HepG2 (cell line): ENCODE measurements around the gene SLC22A4. TPM values are rescaled to one million over a fixed set of nuclear protein-coding genes. Genes with fewer than 3 reads are reported as not detected.

Experiments used
- ATAC-seq: fragments of 200-7000 bp; cut with Tn5 transposase; 3 replicates; pipeline ENCODE4 v1.9.1; 2020; ENCODE audit warnings: mild to moderate bottlenecking, moderate library complexity
- BruUV-seq: library from RNA; stranded (reverse); fragments of 400-500 nt; replicated peaks from 2 replicates; lab custom pipeline; 2021; lab: Mats Ljungman, UMichigan
- CTCF ChIA-PET: fragments of 300-600 bp; formaldehyde crosslinking; extraction: SDS; loops from one replicate; lab custom pipeline; 2021; ENCODE audit warnings: low total read pairs, inconsistent platforms, low intra/inter-chr PET ratio; lab: Yijun Ruan, JAX
- POLR2A ChIA-PET: fragments of 350-600 bp; sonication (Branson Sonifier 250); formaldehyde crosslinking; loops from one replicate; lab custom pipeline; 2020; ENCODE audit warnings: antibody characterized with exemption, inconsistent platforms; lab: Yijun Ruan, JAX
- DNase-seq: peaks from one replicate; pipeline ENCODE4 v3.0.0-alpha.2; 2015; ENCODE audit warnings: low spot score
- FAIRE-seq: peaks from 3 replicates; lab custom pipeline; 2011; peaks lifted over from hg19 to GRCh38; lab: Jason Lieb, UNC
- H2AFZ ChIP-seq: one replicate; pipeline ENCODE4 v1.6.1; 2011; ENCODE audit warnings: low read length, inconsistent platforms
- H3K27ac ChIP-seq: fragments of 300-600 bp; 3 replicates; pipeline ENCODE4 v1.8.0; 2011; ENCODE audit warnings: mixed run types, mild to moderate bottlenecking, mixed read lengths, low read length, inconsistent platforms; ENCODE audit not compliant: insufficient read depth; ENCODE audit errors: extremely low read length
- H3K27me3 ChIP-seq, 2 experiments: fragments of 200-600 bp in 1 of 2; 2 replicates in 1 of 2; 3 replicates in 1 of 2; pipeline versions ENCODE4 v1.6.0 to v1.8.0; 2011; ENCODE audit warnings: low read length in 2 of 2, mild to moderate bottlenecking in 2 of 2, moderate library complexity in 2 of 2, inconsistent platforms in 1 of 2; ENCODE audit not compliant: insufficient read depth in 2 of 2, control insufficient read depth in 1 of 2
- H3K36me3 ChIP-seq, 2 experiments: fragments of 200-600 bp in 1 of 2; replicated peaks in 1 of 2; 2 replicates in 1 of 2; 3 replicates in 1 of 2; pipeline versions ENCODE4 v1.5.1 to v1.8.0; 2011; ENCODE audit warnings: low read length in 2 of 2, inconsistent platforms in 1 of 2; ENCODE audit not compliant: insufficient read depth in 2 of 2, control insufficient read depth in 1 of 2
- H3K4me1 ChIP-seq: 2 replicates; pipeline ENCODE4 v1.5.1; 2012; ENCODE audit warnings: low read length, inconsistent platforms; ENCODE audit not compliant: insufficient read depth
- H3K4me2 ChIP-seq: 2 replicates; pipeline ENCODE4 v1.6.0; 2011; ENCODE audit warnings: low read depth, low read length, inconsistent platforms
- H3K4me3 ChIP-seq, 3 experiments: fragments of 200-600 bp in 1 of 3; sonication (generic), shearing (Covaris generic) in 1 of 3; replicated peaks in 1 of 3; 2 replicates each; pipeline ENCODE4 v1.5.1; 2011 to 2016; ENCODE audit warnings: low read length in 3 of 3, inconsistent platforms in 2 of 3, low read depth in 2 of 3, mild to moderate bottlenecking in 2 of 3, control low read depth in 1 of 3, mixed read lengths in 1 of 3; ENCODE audit not compliant: insufficient read depth in 1 of 3
- H3K79me2 ChIP-seq: one replicate; pipeline ENCODE4 v1.6.1; 2011; ENCODE audit warnings: low read length, inconsistent platforms; ENCODE audit not compliant: insufficient read depth
- H3K9ac ChIP-seq: 2 replicates; pipeline ENCODE4 v1.6.0; 2011; ENCODE audit warnings: mild to moderate bottlenecking, low read depth, low read length, inconsistent platforms; ENCODE audit not compliant: insufficient read depth
- H3K9me3 ChIP-seq: 2 replicates; pipeline ENCODE4 v1.5.1; 2012; ENCODE audit warnings: mild to moderate bottlenecking, low read length
- H4K20me1 ChIP-seq: 2 replicates; pipeline ENCODE4 v1.6.0; 2011; ENCODE audit warnings: inconsistent platforms, mild to moderate bottlenecking, low read length, moderate library complexity; ENCODE audit not compliant: insufficient read depth
- CCAR2 ChIP-seq: fragments of 200-400 bp; formaldehyde crosslinking; optimal IDR thresholded peaks from 2 replicates; pipeline ENCODE3; 2018; ENCODE audit warnings: low read depth, mild to moderate bottlenecking, low read length, moderate library complexity
- MBD4 ChIP-seq: IDR thresholded peaks from 2 replicates; pipeline ENCODE4 v1.6.1; 2012; ENCODE audit warnings: low read length, inconsistent platforms, borderline replicate concordance
- SPEN ChIP-seq: sonication (generic); formaldehyde crosslinking; IDR thresholded peaks from 2 replicates; pipeline ENCODE4 v1.5.1; 2020; ENCODE audit warnings: low read depth, mild to moderate bottlenecking, missing genetic modification reagents
- ZNF253 ChIP-seq: sonication (generic); formaldehyde crosslinking; IDR thresholded peaks from 2 replicates; pipeline ENCODE4 v1.8.0; 2022; ENCODE audit warnings: mild to moderate bottlenecking, missing genetic modification reagents, borderline replicate concordance
- ZNF326 ChIP-seq: sonication (generic); formaldehyde crosslinking; IDR thresholded peaks from 2 replicates; pipeline ENCODE4 v1.4.0; 2020; ENCODE audit warnings: missing genetic modification reagents, borderline replicate concordance
- ZNF431 ChIP-seq: sonication (generic); formaldehyde crosslinking; IDR thresholded peaks from 2 replicates; pipeline ENCODE4 v1.9.0; 2022; ENCODE audit warnings: missing genetic modification reagents, low read depth, mild to moderate bottlenecking, borderline replicate concordance
- ZNF441 ChIP-seq: sonication (generic); formaldehyde crosslinking; IDR thresholded peaks from 2 replicates; pipeline ENCODE4 v1.7.0; 2021; ENCODE audit warnings: missing genetic modification reagents, borderline replicate concordance
- ZNF737 ChIP-seq: sonication (generic); formaldehyde crosslinking; IDR thresholded peaks from 2 replicates; pipeline ENCODE4 v1.5.0; 2020; ENCODE audit warnings: missing genetic modification reagents, mild to moderate bottlenecking, borderline replicate concordance
- WGBS: methylation state at CpG from one replicate; pipeline ENCODE4 v1.1.6; 2017; ENCODE audit warnings: low lambda C conversion rate; 5-methylcytosine and 5-hydroxymethylcytosine counted together
- in situ Hi-C: cut with HindIII; loops from 2 replicates; pipeline ENCODE4 v1.10.0; 2017; ENCODE audit warnings: low pct_unique_long_range_greater_than_20kb; ENCODE audit not compliant: extremely low pct_ligation_motif_present
- intact Hi-C: fragments of 100-400 bp; cut with micrococcal nuclease; formaldehyde crosslinking; loops from one replicate; pipeline ENCODE4 v1.10.0; 2022; ENCODE audit not compliant: unreplicated experiment
- polyA plus RNA-seq, 8 experiments: library from polyadenylated mRNA; depleted of rRNA in 3 of 8; stranded (reverse) in 7 of 8; unstranded in 1 of 8; fragments of >200 nt; fragmentation: Illumina TruSeq in 4 of 8; extraction: Trizol in 4 of 8; gene quantifications; 2 replicates each; pipeline versions ENCODE4 v1.2.1 to v1.2.3, GENCODE V29; 2011 to 2016; ENCODE audit warnings: low read depth in 4 of 8, missing spikeins in 1 of 8, mixed read lengths in 1 of 8; ENCODE audit not compliant: insufficient read depth in 1 of 8
- total RNA-seq, 5 experiments: library from RNA; depleted of rRNA; stranded (reverse); fragments of >200 nt; fragmentation: Illumina TruSeq; extraction: Trizol; gene quantifications; 2 replicates each; pipeline ENCODE4 v1.2.3, GENCODE V29; 2016; ENCODE audit warnings: low read depth in 1 of 5
- TF ChIP-seq, protein P1 (sequence below): sonication (generic); formaldehyde crosslinking; conservative IDR thresholded peaks from 2 replicates; pipeline ENCODE4 v1.4.0; 2020; ENCODE audit warnings: mild to moderate bottlenecking, missing genetic modification reagents, moderate library complexity
- TF ChIP-seq, protein P2 (sequence below): sonication (generic); formaldehyde crosslinking; IDR thresholded peaks from 2 replicates; pipeline ENCODE4 v1.4.0; 2020; ENCODE audit warnings: mild to moderate bottlenecking, missing genetic modification reagents, borderline replicate concordance
- TF ChIP-seq, protein P3 (sequence below), 2 experiments: fragments of 450-650 bp in 1 of 2; sonication (generic) in 1 of 2; formaldehyde crosslinking; IDR thresholded peaks; 2 replicates each; pipeline versions ENCODE4 v1.5.0 to v1.8.0; 2020 to 2022; ENCODE audit warnings: mild to moderate bottlenecking in 1 of 2, missing genetic modification reagents in 1 of 2

The SLC22A4 gene
- total and polyA plus RNA-seq, 2 of the 13 experiments (the other 11 are each of a cell fraction or from before 2014, with no cell fraction given): 0.33 to 0.62 TPM

DNA sequence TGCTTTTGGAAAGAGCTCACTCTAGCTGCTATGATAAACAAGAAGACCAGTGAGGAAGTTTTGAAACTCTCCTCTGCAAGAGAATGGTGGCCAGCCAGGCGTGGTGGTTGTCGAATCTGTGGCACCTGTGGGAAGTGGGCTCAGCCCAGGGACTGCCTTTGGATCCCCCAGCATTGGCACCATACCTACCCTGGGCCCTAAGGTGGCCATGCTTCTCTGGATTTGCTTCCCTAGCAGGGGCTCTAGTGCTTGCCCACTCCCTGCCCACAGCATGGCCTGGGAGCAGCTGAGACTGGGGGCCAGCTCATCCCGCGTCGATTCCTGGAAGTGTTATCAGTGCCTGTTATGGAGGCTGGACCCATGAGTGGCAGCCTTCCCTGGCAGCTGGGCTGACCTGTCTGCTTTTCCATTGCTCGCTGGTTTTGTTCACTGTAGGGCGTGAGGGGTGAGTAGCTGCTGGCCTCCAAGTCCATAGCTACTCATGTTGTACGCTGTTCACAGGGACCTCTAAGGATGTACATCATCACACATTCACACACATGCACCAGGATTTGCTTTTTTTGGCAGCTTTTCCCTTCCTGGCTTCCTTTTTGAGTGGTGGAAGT, 2.3 kb downstream of the SLC22A4 start:
- H3K27ac ChIP-seq: no peak overlapping the region
- whole genome bisulfite sequencing: 80% methylated on average over 5 of the region's 8 CpGs
- CTCF ChIA-PET: no interaction called here

DNA sequence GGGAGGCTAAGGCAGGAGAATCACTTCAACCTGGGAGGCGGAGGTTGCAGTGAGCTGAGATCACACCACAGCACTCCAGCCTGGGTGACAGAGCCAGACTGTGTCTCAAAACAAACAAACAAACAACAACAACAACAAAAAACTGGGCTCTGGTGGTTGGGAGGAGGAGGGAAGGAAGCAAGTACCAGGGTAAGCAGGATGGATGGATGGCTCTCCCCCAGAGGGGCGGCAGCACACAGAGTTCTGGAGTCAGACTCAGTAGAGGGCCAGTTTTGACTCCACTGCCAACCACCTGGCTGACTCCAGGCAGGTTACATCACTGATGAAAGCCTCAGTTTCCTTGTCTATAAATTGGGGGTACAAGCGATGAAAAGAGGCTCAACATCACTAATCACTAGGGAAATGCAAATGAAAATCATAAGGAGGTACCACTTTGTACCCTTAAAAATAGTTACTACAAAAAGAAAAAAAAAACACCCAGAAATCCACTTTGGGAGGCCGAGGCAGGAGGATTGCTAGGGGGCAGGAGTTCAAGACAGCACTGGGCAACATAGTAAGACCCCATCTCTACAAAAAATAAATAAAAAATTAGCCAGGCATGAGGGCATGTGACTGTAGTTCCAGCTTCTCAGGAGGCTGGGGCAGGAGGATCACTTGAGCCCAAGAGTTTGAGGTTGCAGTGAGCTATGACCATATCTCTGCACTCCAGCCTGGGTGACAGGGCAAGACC, 3.2 kb downstream of the SLC22A4 start:
- no peak overlapping the region for H2AFZ ChIP-seq
- intact Hi-C loops: no loop called here
- H3K27me3 ChIP-seq: no peaks in the 10 kb centered on the region; a peak in 2 of 5 replicates
- in situ Hi-C loops: loop anchor here (10.0 kb wide), 1 partner anchor 197 kb away; the partner anchor contains the start of gene IRF1
- DNase-seq (no peak), ATAC-seq (no peak), FAIRE-seq (no peak)
- H3K9me3 ChIP-seq: no peaks in the 10 kb centered on the region
- no peaks in the 10 kb centered on the region for H3K36me3 ChIP-seq
- BruUV-seq: no TSS peak
- no peak overlapping the region for H3K27ac ChIP-seq
- WGBS: 94% methylated on average over 4 of the region's 4 CpGs
- H4K20me1 ChIP-seq: no peaks in the 10 kb centered on the region
- H3K4me2 ChIP-seq: no peak overlapping the region
- H3K79me2 ChIP-seq: no peaks in the 10 kb centered on the region
- ChIA-PET POLR2A (no interaction called here), CTCF (no interaction called here)
- H3K4me3 ChIP-seq: no peak overlapping the region
- H3K4me1 ChIP-seq: peaks cover 54% of the 10 kb centered on the region
- no peak overlapping the region for H3K9ac ChIP-seq
- TF ChIP-seq ZNF326 (CRISPR knock-in tag) (no peak), ZNF737 (CRISPR knock-in tag) (no peak), ZNF431 (no peak), ZNF441 (CRISPR knock-in tag) (no peak)
- TF ChIP-seq, protein P1, sequence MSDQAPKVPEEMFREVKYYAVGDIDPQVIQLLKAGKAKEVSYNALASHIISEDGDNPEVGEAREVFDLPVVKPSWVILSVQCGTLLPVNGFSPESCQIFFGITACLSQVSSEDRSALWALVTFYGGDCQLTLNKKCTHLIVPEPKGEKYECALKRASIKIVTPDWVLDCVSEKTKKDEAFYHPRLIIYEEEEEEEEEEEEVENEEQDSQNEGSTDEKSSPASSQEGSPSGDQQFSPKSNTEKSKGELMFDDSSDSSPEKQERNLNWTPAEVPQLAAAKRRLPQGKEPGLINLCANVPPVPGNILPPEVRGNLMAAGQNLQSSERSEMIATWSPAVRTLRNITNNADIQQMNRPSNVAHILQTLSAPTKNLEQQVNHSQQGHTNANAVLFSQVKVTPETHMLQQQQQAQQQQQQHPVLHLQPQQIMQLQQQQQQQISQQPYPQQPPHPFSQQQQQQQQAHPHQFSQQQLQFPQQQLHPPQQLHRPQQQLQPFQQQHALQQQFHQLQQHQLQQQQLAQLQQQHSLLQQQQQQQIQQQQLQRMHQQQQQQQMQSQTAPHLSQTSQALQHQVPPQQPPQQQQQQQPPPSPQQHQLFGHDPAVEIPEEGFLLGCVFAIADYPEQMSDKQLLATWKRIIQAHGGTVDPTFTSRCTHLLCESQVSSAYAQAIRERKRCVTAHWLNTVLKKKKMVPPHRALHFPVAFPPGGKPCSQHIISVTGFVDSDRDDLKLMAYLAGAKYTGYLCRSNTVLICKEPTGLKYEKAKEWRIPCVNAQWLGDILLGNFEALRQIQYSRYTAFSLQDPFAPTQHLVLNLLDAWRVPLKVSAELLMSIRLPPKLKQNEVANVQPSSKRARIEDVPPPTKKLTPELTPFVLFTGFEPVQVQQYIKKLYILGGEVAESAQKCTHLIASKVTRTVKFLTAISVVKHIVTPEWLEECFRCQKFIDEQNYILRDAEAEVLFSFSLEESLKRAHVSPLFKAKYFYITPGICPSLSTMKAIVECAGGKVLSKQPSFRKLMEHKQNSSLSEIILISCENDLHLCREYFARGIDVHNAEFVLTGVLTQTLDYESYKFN (CRISPR knock-in tag): no peak
- TF ChIP-seq, protein P2, sequence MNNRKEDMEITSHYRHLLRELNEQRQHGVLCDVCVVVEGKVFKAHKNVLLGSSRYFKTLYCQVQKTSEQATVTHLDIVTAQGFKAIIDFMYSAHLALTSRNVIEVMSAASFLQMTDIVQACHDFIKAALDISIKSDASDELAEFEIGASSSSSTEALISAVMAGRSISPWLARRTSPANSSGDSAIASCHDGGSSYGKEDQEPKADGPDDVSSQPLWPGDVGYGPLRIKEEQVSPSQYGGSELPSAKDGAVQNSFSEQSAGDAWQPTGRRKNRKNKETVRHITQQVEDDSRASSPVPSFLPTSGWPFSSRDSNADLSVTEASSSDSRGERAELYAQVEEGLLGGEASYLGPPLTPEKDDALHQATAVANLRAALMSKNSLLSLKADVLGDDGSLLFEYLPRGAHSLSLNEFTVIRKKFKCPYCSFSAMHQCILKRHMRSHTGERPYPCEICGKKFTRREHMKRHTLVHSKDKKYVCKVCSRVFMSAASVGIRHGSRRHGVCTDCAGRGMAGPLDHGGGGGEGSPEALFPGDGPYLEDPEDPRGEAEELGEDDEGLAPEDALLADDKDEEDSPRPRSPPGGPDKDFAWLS (CRISPR knock-in tag): no peak

More for the DNA sequence above, 2.3 kb downstream of the SLC22A4 start:
- Histone ChIP-seq H2AFZ (no peak overlapping the region), H4K20me1 (no peaks in the 10 kb centered on the region), H3K79me2 (no peaks in the 10 kb centered on the region), H3K36me3 (no peaks in the 10 kb centered on the region), H3K4me2 (no peak overlapping the region), H3K27me3 (no peaks in the 10 kb centered on the region; a peak in 2 of 5 replicates), H3K9me3 (no peaks in the 10 kb centered on the region), H3K9ac (no peak overlapping the region), H3K4me3 (no peak overlapping the region), H3K4me1 (peaks cover 47% of the 10 kb centered on the region)
- intact Hi-C loops: no loop called here
- TF ChIP-seq SPEN (CRISPR knock-in tag): no peak
- TF ChIP-seq, protein P3, sequence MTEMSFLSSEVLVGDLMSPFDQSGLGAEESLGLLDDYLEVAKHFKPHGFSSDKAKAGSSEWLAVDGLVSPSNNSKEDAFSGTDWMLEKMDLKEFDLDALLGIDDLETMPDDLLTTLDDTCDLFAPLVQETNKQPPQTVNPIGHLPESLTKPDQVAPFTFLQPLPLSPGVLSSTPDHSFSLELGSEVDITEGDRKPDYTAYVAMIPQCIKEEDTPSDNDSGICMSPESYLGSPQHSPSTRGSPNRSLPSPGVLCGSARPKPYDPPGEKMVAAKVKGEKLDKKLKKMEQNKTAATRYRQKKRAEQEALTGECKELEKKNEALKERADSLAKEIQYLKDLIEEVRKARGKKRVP (CRISPR knock-in tag; IDR thresholded peaks at IDR 0.05): no peak
- no peak for TF ChIP-seq ZNF253 (CRISPR knock-in tag)
- no peak for TF ChIP-seq MBD4
- TF ChIP-seq CCAR2: no peak
- ATAC-seq (no peak), DNase-seq (no peak), FAIRE-seq (no peak)
- POLR2A ChIA-PET: no interaction called here
- in situ Hi-C loops: loop anchor here (10.0 kb wide), 1 partner anchor 198 kb away; the partner anchor contains the start of gene IRF1
- BruUV-seq: no TSS peak
